SK-N-SH treated with all-trans-retinoic acid at 6 μM for 48 hours (cell line): ENCODE results near the gene GPC6.

Experiments
- ARNTL ChIP-seq: fragments of 450-650 bp; formaldehyde crosslinking; IDR thresholded peaks from 2 replicates; pipeline ENCODE4 v1.5.0; 2020; ENCODE audit warnings: low read depth, mild to moderate bottlenecking, moderate library complexity, borderline replicate concordance
- CREB5 ChIP-seq: fragments of 250-450 bp; sonication (Bioruptor Pico); IDR thresholded peaks from 2 replicates; pipeline ENCODE4 v1.5.1; 2020; ENCODE audit warnings: low read depth, mild to moderate bottlenecking, moderate library complexity
- ZC3H10 ChIP-seq: fragments of 250-450 bp; sonication (Bioruptor Pico); IDR thresholded peaks from 2 replicates; pipeline ENCODE4 v1.5.1; 2021; ENCODE audit warnings: mild to moderate bottlenecking, moderate library complexity
- ZFP3 ChIP-seq: fragments of 250-450 bp; sonication (Bioruptor Pico); IDR thresholded peaks from 2 replicates; pipeline ENCODE4 v1.5.0; 2020; ENCODE audit warnings: mild to moderate bottlenecking, moderate library complexity
- TF ChIP-seq, protein P1 (sequence below): fragments of 250-450 bp; sonication (Bioruptor Pico); IDR thresholded peaks from 2 replicates; pipeline ENCODE4 v1.8.0; 2020; ENCODE audit warnings: mild to moderate bottlenecking, moderate library complexity, borderline replicate concordance
- TF ChIP-seq, protein P2 (sequence below): fragments of 250-450 bp; sonication (Bioruptor Pico); IDR thresholded peaks from 2 replicates; pipeline ENCODE4 v1.8.0; 2021; ENCODE audit warnings: low read depth, mild to moderate bottlenecking, moderate library complexity, borderline replicate concordance

DNA sequence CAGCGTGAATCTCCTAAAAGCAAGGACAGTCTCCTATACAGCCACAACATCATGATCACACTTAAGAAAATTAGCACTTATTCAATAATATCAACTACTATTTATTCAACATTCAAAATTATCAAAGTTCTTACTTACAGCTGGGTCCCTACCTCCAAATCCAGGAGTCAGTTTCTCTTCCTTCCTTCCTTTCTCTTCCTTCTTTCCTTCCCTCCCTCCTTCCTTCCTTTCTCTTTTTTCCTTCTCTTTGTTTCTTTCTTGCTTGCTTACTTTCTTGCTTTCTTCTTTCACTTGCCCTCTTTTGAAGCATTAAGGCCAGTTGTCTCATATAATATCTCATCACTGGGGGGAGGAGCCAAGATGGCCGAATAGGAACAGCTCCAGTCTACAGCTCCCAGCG is 1145.2 kb downstream of the GPC6 start:
- TF ChIP-seq ZFP3 (no peak), ARNTL (CRISPR knock-in tag) (no peak), ZC3H10 (CRISPR knock-in tag) (no peak), CREB5 (CRISPR knock-in tag) (no peak)
- TF ChIP-seq, protein P1, sequence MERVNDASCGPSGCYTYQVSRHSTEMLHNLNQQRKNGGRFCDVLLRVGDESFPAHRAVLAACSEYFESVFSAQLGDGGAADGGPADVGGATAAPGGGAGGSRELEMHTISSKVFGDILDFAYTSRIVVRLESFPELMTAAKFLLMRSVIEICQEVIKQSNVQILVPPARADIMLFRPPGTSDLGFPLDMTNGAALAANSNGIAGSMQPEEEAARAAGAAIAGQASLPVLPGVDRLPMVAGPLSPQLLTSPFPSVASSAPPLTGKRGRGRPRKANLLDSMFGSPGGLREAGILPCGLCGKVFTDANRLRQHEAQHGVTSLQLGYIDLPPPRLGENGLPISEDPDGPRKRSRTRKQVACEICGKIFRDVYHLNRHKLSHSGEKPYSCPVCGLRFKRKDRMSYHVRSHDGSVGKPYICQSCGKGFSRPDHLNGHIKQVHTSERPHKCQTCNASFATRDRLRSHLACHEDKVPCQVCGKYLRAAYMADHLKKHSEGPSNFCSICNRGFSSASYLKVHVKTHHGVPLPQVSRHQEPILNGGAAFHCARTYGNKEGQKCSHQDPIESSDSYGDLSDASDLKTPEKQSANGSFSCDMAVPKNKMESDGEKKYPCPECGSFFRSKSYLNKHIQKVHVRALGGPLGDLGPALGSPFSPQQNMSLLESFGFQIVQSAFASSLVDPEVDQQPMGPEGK (CRISPR knock-in tag) = no peak
- TF ChIP-seq, protein P2, sequence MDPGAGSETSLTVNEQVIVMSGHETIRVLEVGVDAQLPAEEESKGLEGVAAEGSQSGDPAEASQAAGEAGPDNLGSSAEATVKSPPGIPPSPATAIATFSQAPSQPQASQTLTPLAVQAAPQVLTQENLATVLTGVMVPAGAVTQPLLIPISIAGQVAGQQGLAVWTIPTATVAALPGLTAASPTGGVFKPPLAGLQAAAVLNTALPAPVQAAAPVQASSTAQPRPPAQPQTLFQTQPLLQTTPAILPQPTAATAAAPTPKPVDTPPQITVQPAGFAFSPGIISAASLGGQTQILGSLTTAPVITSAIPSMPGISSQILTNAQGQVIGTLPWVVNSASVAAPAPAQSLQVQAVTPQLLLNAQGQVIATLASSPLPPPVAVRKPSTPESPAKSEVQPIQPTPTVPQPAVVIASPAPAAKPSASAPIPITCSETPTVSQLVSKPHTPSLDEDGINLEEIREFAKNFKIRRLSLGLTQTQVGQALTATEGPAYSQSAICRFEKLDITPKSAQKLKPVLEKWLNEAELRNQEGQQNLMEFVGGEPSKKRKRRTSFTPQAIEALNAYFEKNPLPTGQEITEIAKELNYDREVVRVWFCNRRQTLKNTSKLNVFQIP (CRISPR knock-in tag) = no peak
